ENCODE results near the gene PTPRG.

Gene PTPRG

DNA sequence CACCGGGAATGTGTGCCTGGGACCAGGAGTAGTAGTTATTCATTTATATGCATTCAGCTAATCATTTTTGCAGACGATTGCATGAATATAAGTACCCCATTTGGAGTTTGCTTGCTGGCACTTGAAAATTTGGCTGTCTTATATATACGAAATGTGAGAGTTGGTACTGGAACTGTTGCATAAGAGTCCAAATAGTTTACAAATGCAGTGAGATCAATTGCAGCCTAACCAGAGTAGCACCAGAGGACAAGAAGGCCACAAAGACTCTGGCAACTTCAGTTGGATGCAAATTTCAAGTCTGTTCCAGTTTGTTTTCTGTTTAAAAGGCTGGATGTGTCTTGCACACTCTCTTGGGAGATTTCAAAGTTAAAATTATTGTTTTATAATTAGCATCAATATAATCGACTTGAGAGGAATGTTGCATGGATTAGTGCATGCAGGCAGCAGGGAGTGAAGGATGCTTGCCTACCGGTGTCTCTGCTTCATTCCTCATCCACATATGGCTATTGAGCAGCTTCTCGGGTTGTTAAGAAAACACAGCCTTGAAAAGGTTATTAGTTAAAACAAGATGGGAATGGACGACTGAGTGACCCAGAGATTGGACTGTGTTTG, 213.0 kb downstream of the PTPRG start:
- DNase-seq, result no peak

DNA sequence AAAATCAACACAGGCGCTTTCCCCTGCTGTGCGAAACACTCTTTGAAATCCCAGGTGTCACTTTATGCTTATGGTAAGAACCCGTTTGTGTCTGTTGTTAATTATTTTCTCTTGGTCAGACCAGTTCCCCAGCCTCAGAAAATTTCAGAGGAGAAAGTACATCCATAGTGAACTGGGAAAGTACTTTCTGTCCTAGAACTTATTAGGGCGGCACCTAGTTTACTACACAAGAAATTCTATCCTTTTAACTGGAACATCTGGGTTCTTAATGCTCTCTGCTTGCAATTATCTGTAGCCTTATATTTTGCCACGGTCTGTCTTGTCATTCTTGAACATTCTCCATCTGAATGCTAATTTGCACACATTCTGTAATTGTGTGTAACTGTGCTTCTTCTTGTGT, 215.0 kb downstream of the PTPRG start:
- DNase-seq, result no peak

GRCh38 chr3:61777483-61777882, 216.1 kb downstream of the PTPRG start:
- no peak for DNase-seq

DNA sequence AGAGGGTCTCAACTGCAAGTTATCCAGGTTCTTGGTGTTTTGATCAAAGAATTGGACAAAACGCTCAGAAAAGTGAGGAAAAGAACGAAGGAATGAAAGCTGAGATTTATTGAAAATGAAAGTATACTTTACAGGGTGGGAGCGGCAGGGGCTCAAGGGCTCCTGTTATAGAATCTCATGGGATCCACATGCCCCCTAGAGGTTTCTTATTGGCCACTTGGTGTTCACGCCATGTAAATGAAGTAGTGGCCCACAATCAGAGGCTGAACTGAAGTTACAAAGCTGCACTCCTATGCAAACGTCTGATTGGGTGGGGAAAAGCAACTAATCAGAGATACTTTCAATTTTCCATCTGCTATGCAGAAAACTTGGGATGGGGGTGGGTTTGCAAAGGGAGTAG, 216.7 kb downstream of the PTPRG start:
- DNase-seq, result no peak

GRCh38 chr3:61780016-61780415, 218.6 kb downstream of the PTPRG start:
- no peak for DNase-seq

GRCh38 chr3:61780455-61781228, 219.3 kb downstream of the PTPRG start:
- no peak for DNase-seq

DNA sequence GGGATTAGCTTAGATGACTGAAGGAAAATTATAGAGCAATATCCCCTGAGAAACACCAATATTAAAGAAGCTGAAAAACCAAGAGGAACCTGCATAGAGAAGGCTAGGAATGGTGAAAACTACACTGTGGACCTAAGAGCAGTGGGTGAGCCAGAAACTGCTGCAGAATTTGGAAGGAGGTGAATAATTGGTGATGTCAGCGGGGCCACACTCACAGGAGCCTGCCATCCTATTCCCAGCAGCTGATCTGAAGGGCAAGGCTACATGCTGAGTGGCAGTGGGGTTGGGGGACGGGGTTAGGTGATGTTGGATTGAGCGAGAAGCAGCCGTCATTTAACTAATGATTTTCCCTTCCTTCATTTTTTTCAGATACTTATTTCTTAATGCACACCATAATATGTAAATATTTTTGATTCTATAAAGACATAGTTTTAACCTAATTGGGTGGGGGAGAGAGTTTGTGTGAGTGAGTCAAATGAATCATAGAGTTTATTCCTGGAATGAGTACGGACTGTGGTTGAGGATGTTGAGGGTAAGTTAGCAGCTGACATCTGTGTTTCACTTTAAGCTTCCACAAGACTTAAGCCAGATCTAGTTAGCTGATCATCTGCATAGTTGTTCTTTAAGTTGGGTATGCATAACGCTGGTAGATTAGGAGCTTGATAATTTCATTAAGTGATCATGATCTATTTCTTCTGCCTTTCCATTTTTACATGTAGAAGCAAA, 222.8 kb downstream of the PTPRG start:
- DNase-seq, result no peak

- DNase-seq, result no peak
Measured at GRCh38 chr3:61788623-61789507, 227.5 kb downstream of the PTPRG start.

DNA sequence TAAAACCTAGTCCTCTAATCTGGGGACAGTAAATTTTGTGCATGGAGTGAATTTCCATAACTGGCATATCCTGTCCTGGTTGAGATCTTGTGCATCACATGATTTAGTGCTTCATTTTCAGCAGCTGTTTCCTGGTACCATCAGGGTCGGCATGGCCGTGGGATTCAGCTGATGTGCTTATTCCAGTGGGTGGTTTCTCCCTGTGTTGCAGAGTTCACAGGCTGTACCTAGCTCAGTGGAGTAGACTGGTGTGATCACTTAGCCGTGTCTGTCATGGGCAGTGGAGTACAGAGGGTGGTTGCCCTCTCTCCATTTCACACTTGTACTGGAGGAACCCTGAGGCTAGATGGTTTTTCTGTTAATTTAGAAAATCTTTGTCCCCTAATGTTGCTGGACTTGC, 228.5 kb downstream of the PTPRG start:
- DNase-seq, result no peak

DNA sequence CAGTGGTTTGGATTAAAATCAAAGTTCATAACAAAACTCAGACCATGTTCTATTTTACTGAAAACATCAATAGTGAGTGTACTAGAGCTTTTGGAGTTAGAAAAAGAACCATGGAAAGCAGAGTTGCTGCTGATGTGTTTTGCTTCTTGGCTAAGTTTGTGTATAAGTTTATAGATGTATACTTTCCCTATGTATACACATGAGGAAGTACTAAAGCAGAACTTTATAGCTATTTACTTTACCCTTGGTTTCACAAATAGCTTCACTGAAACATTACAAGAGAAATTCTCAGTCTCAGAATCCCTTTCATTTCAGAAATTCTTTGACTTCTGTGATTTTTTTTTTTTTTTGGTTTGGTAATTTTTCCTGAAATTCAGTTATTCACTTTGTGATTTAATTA, 229.0 kb downstream of the PTPRG start:
- DNase-seq, result no peak

DNA sequence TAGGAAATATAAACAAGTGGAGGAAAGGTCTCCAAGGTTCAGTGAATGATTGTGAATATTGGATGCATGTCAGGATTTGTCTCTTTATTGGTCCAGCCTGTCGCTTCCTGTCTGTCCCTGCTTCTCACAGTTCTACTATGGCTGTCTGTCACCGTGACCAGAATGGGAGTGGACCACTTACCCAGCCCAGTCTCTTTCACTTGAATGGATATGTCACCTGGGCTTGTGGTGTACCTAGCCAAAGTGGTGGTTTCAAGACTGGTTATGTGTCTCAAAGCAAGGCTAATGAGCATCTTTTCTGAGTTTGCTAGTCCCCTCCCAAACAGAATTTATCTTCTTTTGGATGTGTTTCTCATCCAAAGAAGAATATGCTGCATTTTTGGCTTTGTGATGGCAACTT, 231.7 kb downstream of the PTPRG start:
- DNase-seq, result no peak

- no peak for DNase-seq
Measured at GRCh38 chr3:61793521-61793920, 232.2 kb downstream of the PTPRG start.

GRCh38 chr3:61794341-61794740, 233.0 kb downstream of the PTPRG start:
- no peak for DNase-seq

- no peak for DNase-seq
Measured at GRCh38 chr3:61794961-61795360, 233.6 kb downstream of the PTPRG start.

GRCh38 chr3:61796088-61796680, 234.8 kb downstream of the PTPRG start:
- no peak for DNase-seq

DNA sequence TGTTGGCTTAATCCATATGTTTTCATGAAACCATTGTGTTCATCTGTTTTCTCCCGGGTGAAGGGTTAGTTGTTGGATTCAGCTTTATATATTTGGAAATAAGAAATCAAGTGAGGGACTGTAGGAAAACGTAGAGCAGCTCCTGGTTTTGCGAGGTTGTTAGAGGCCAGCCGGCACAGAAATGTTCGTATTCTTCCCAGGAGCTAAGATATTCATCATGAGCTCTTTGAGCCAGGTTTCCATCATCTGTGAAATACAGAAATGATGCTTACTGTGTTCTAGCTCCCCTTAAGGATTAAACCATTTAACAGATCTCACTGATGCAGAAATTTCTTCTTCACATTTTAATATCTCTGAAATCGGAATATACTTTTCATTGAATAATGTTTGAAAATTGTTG, 235.5 kb downstream of the PTPRG start:
- DNase-seq, result no peak

- peak; percentile 39 for DNase-seq
Measured at GRCh38 chr3:61802772-61803171, 241.4 kb downstream of the PTPRG start.

DNA sequence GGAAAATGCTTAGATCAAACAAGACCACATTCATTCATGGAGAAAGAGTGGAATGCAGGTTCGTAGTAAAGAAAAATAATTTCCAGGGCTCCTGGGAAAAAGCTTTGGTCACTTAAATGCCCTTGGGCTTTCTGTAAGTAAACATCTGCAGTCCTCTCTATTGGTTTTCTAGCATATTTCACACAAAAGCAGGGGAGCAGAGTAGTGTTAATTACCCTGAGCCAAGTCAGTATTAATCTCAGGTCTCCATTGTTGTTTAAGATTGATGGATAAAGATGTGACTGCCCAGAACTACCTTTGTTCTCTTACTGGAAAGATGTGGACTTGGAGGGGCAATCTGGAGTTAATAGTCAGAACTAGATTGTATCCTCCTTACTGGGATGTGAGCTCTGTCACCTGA, 242.6 kb downstream of the PTPRG start:
- no peak for DNase-seq

GRCh38 chr3:61804782-61805181, 243.4 kb downstream of the PTPRG start:
- no peak for DNase-seq

- DNase-seq, result no peak
Measured at GRCh38 chr3:61805510-61806080, 244.2 kb downstream of the PTPRG start.

GRCh38 chr3:61806810-61807209, 245.4 kb downstream of the PTPRG start:
- no peak for DNase-seq

- peak; percentile 14 for DNase-seq
Measured at GRCh38 chr3:61807865-61808276, 246.5 kb downstream of the PTPRG start.

All from NCI-H1694 (cell line).